Neural cell (in vitro differentiated cells): ENCODE data around the gene NIP7. TPM values are rescaled to one million over a fixed set of nuclear protein-coding genes. Genes with fewer than 3 reads are reported as not detected.

ENCODE experiments used
- H2AFZ ChIP-seq: fragments of 200-600, 300-800 bp; sonication (generic), shearing (Covaris generic); 2 replicates; pipeline ENCODE4 v1.6.0; 2014; ENCODE audit warnings: low read depth, mild to moderate bottlenecking, antibody characterized with exemption, low read length, moderate library complexity
- H3F3A ChIP-seq: fragments of 200-600 bp; shearing (Covaris generic); 2 replicates; pipeline ENCODE4 v1.6.1; 2016; ENCODE audit warnings: mild to moderate bottlenecking, moderate library complexity, mixed read lengths, antibody characterized with exemption, low read length; ENCODE audit not compliant: insufficient read depth, poor library complexity, severe bottlenecking
- H3K27ac ChIP-seq: fragments of 200-600, 300-800 bp; sonication (generic), shearing (Covaris generic); 2 replicates; pipeline ENCODE4 v1.5.1; 2014; ENCODE audit warnings: mild to moderate bottlenecking, low read length, moderate library complexity
- H3K27me3 ChIP-seq: fragments of 300-800, 200-600 bp; sonication (generic), shearing (Covaris generic); 2 replicates; pipeline ENCODE4 v1.6.0; 2014; ENCODE audit warnings: mild to moderate bottlenecking, low read depth, low read length, moderate library complexity; ENCODE audit not compliant: insufficient read depth
- H3K36me3 ChIP-seq: fragments of 300-800, 200-600 bp; sonication (generic), shearing (Covaris generic); 2 replicates; pipeline ENCODE4 v1.5.1; 2014; ENCODE audit warnings: mild to moderate bottlenecking, antibody characterized with exemption, low read length, moderate library complexity; ENCODE audit not compliant: insufficient read depth
- H3K4me2 ChIP-seq: fragments of 300-800, 200-600 bp; sonication (generic), shearing (Covaris generic); 2 replicates; pipeline ENCODE4 v1.6.0; 2014; ENCODE audit warnings: mild to moderate bottlenecking, low read length
- H3K4me3 ChIP-seq: fragments of 300-800, 200-600 bp; sonication (generic), shearing (Covaris generic); 2 replicates; pipeline ENCODE4 v1.5.1; 2014; ENCODE audit warnings: mild to moderate bottlenecking, low read length, moderate library complexity
- H3K79me2 ChIP-seq: fragments of 200-600 bp; shearing (Covaris generic); replicated peaks from 2 replicates; pipeline ENCODE4 v1.6.0; 2014; ENCODE audit warnings: mild to moderate bottlenecking, low read length, moderate library complexity; ENCODE audit not compliant: insufficient read depth
- H3K9ac ChIP-seq: fragments of 300-800, 200-600 bp; sonication (generic), shearing (Covaris generic); 2 replicates; pipeline ENCODE4 v1.6.1; 2016; ENCODE audit warnings: mild to moderate bottlenecking, low read length, mixed read lengths
- H3K9me2 ChIP-seq: fragments of 200-600 bp; shearing (Covaris generic); 2 replicates; pipeline ENCODE4 v1.6.1; 2016; ENCODE audit warnings: mild to moderate bottlenecking, low read length, mixed read lengths; ENCODE audit not compliant: insufficient read depth
- H3K9me3 ChIP-seq: fragments of 200-600, 300-800 bp; sonication (generic), shearing (Covaris generic); 2 replicates; pipeline ENCODE4 v1.6.1; 2016; ENCODE audit warnings: mild to moderate bottlenecking, mixed run types, low read length, moderate library complexity, mixed read lengths
- H4K20me1 ChIP-seq: fragments of 200-600 bp; shearing (Covaris generic); 2 replicates; pipeline ENCODE4 v1.6.1; 2016; ENCODE audit warnings: mild to moderate bottlenecking, mixed run types; ENCODE audit not compliant: insufficient read depth
- CTCF ChIP-seq: fragments of 450-650 bp; IDR thresholded peaks from 2 replicates; pipeline ENCODE4 v1.5.1; 2014; ENCODE audit warnings: antibody characterized with exemption, mild to moderate bottlenecking, moderate library complexity; ENCODE audit not compliant: poor library complexity, severe bottlenecking
- EP300 ChIP-seq: fragments of 450-650 bp; conservative IDR thresholded peaks from 2 replicates; pipeline ENCODE4 v1.6.1; 2014; ENCODE audit warnings: antibody characterized with exemption, mild to moderate bottlenecking, moderate library complexity; ENCODE audit not compliant: poor library complexity, severe bottlenecking
- EZH2 ChIP-seq: fragments of 200-600, 300-800 bp; shearing (Covaris generic), sonication (generic); IDR thresholded peaks from 2 replicates; pipeline ENCODE4 v1.6.1; 2014; ENCODE audit warnings: antibody characterized with exemption, low read length, borderline replicate concordance, mild to moderate bottlenecking; ENCODE audit not compliant: insufficient read depth, poor library complexity, severe bottlenecking
- MXI1 ChIP-seq: fragments of 450-650 bp; conservative IDR thresholded peaks from 2 replicates; pipeline ENCODE4 v1.6.1; 2014; ENCODE audit warnings: antibody characterized with exemption, mild to moderate bottlenecking; ENCODE audit not compliant: poor library complexity, severe bottlenecking
- POLR2AphosphoS5 ChIP-seq: IDR thresholded peaks from 2 replicates; pipeline ENCODE4 v1.6.1; 2012
- RAD21 ChIP-seq: fragments of 450-650 bp; conservative IDR thresholded peaks from 2 replicates; pipeline ENCODE4 v1.6.1; 2014; ENCODE audit warnings: antibody characterized with exemption, mild to moderate bottlenecking, moderate library complexity
- REST ChIP-seq: IDR thresholded peaks from 2 replicates; pipeline ENCODE4 v1.6.1; 2012; ENCODE audit warnings: borderline replicate concordance
- SMC3 ChIP-seq: fragments of 450-650 bp; conservative IDR thresholded peaks from 2 replicates; pipeline ENCODE4 v1.6.1; 2014; ENCODE audit warnings: antibody characterized with exemption, mild to moderate bottlenecking, moderate library complexity; ENCODE audit not compliant: poor library complexity
- TAF1 ChIP-seq: IDR thresholded peaks from 2 replicates; pipeline ENCODE4 v1.6.1; 2012; ENCODE audit warnings: low read depth
- polyA plus RNA-seq: library from polyadenylated mRNA; depleted of rRNA; stranded (reverse); fragments of >200 nt; gene quantifications from 2 replicates; pipeline ENCODE4 v1.2.3, GENCODE V29; 2014

The NIP7 gene
- polyA plus RNA-seq, 1 donor from 2014 or later = 15.8 TPM

GRCh38 chr16:69367980-69368379, 28.4 kb downstream of the NIP7 start:
- Histone ChIP-seq H3K9me2 (no peaks in the 10 kb centered on the region), H3K4me2 (no peak overlapping the region), H4K20me1 (no peaks in the 10 kb centered on the region), H3K36me3 (peaks cover 4% of the 10 kb centered on the region), H3F3A (no peaks in the 10 kb centered on the region), H2AFZ (no peak overlapping the region), H3K9ac (no peak overlapping the region), H3K79me2 (no peaks in the 10 kb centered on the region), H3K27me3 (no peaks in the 10 kb centered on the region), H3K9me3 (no peaks in the 10 kb centered on the region), H3K27ac (no peak overlapping the region), H3K4me3 (no peak overlapping the region)
- TF ChIP-seq RAD21 = no peak
- TF ChIP-seq CTCF = no peak
- TF ChIP-seq POLR2AphosphoS5 = no peak
- no peak for TF ChIP-seq TAF1
- TF ChIP-seq MXI1 = no peak
- no peak for TF ChIP-seq SMC3
- no peak for TF ChIP-seq EZH2
- TF ChIP-seq EP300 = no peak
- TF ChIP-seq REST = no peak

- Histone ChIP-seq H4K20me1 (no peaks in the 10 kb centered on the region), H2AFZ (no peak overlapping the region), H3K27me3 (no peaks in the 10 kb centered on the region), H3K9ac (no peak overlapping the region), H3K4me2 (no peak overlapping the region), H3K9me2 (no peaks in the 10 kb centered on the region), H3F3A (no peaks in the 10 kb centered on the region), H3K79me2 (no peaks in the 10 kb centered on the region), H3K36me3 (peaks cover 4% of the 10 kb centered on the region), H3K4me3 (no peak overlapping the region), H3K9me3 (no peaks in the 10 kb centered on the region), H3K27ac (no peak overlapping the region)
- TF ChIP-seq RAD21 = no peak
- TF ChIP-seq MXI1 = no peak
- TF ChIP-seq TAF1 = no peak
- TF ChIP-seq EP300 = no peak
- no peak for TF ChIP-seq SMC3
- no peak for TF ChIP-seq REST
- TF ChIP-seq EZH2 = no peak
- TF ChIP-seq POLR2AphosphoS5 = no peak
- TF ChIP-seq CTCF = no peak
Observed at GRCh38 chr16:69368866-69369265, 29.3 kb downstream of the NIP7 start.
